Karpas-422 (cell line): ENCODE measurements around the gene R3HDM2. TPM values are rescaled to one million over a fixed set of nuclear protein-coding genes. Genes with fewer than 3 reads are reported as not detected.

Source experiments
- DNase-seq: peaks from one replicate; pipeline ENCODE4 v3.0.0-alpha.2; 2015
- H2AFZ ChIP-seq: fragments of 200-600 bp; sonication (generic); 2 replicates; pipeline ENCODE4 v1.6.1; 2014; ENCODE audit warnings: antibody characterized with exemption, low read length, mixed read lengths
- H3K27ac ChIP-seq: fragments of 200-600 bp; sonication (generic); 2 replicates; pipeline ENCODE4 v1.5.1; 2014; ENCODE audit warnings: mild to moderate bottlenecking, low read length, moderate library complexity
- H3K27me3 ChIP-seq: fragments of 200-600 bp; sonication (generic); 2 replicates; pipeline ENCODE4 v1.6.1; 2014; ENCODE audit warnings: low read length, mixed read lengths
- H3K36me3 ChIP-seq: fragments of 200-600 bp; sonication (generic); 2 replicates; pipeline ENCODE4 v1.6.1; 2014; ENCODE audit warnings: low read length, mixed read lengths; ENCODE audit not compliant: insufficient read depth
- H3K4me1 ChIP-seq: fragments of 200-600 bp; sonication (generic); 2 replicates; pipeline ENCODE4 v1.6.1; 2014; ENCODE audit warnings: mild to moderate bottlenecking, low read length, mixed read lengths
- H3K4me2 ChIP-seq: fragments of 200-600 bp; sonication (generic); 2 replicates; pipeline ENCODE4 v1.6.1; 2014; ENCODE audit warnings: low read length, low read depth, mild to moderate bottlenecking; ENCODE audit not compliant: poor library complexity, severe bottlenecking
- H3K4me3 ChIP-seq: fragments of 200-600 bp; sonication (generic); 2 replicates; pipeline ENCODE4 v1.5.1; 2014; ENCODE audit warnings: mild to moderate bottlenecking, antibody characterized with exemption, low read length, mixed read lengths
- H3K79me2 ChIP-seq: fragments of 200-600 bp; sonication (generic); 2 replicates; pipeline ENCODE4 v1.6.1; 2014; ENCODE audit warnings: mild to moderate bottlenecking, low read length, mixed read lengths
- H3K9ac ChIP-seq: fragments of 200-600 bp; sonication (generic); 2 replicates; pipeline ENCODE4 v1.6.0; 2014; ENCODE audit warnings: low read length
- H3K9me2 ChIP-seq: fragments of 200-600 bp; sonication (generic), shearing (Covaris generic); replicated peaks from 2 replicates; pipeline ENCODE4 v1.6.0; 2014; ENCODE audit warnings: mild to moderate bottlenecking, low read length, moderate library complexity; ENCODE audit not compliant: insufficient read depth
- H3K9me3 ChIP-seq: fragments of 300-700, 200-600 bp; sonication (generic); 2 replicates; pipeline ENCODE4 v1.6.1; 2014; ENCODE audit warnings: low read length, mixed read lengths
- H4K20me1 ChIP-seq: fragments of 200-600 bp; sonication (generic); 2 replicates; pipeline ENCODE4 v1.6.1; 2014; ENCODE audit warnings: mild to moderate bottlenecking, antibody characterized with exemption, low read length, low read depth; ENCODE audit not compliant: insufficient read depth
- total RNA-seq: library from RNA; depleted of rRNA; stranded (reverse); fragments of >200 nt; shearing (Covaris generic); gene quantifications from 2 replicates; pipeline ENCODE4 v1.2.3, GENCODE V29; 2014; ENCODE audit warnings: low replicate concordance

R3HDM2 gene
- total RNA-seq, 1 experiment from 2014 or later, result 39.0 TPM

- H3K9me3 ChIP-seq, result no peaks in the 10 kb centered on the region
- H3K79me2 ChIP-seq, result no peaks in the 10 kb centered on the region
- H3K36me3 ChIP-seq, result no peaks in the 10 kb centered on the region
- H3K27me3 ChIP-seq, result no peaks in the 10 kb centered on the region; the same call in 1 of the 2 replicates
- peaks cover 5% of the 10 kb centered on the region; the same call in 1 of the 2 replicates for H4K20me1 ChIP-seq
- no peak for DNase-seq
- no peaks in the 10 kb centered on the region for H3K9me2 ChIP-seq
- H3K9ac ChIP-seq, result no peak overlapping the region
- peaks cover 41% of the 10 kb centered on the region for H3K4me1 ChIP-seq
- H2AFZ ChIP-seq, result no peak overlapping the region
- H3K4me2 ChIP-seq, result no peak overlapping the region
- no peak overlapping the region for H3K27ac ChIP-seq
- H3K4me3 ChIP-seq, result no peak overlapping the region
These were observed 210.1 kb downstream of the R3HDM2 start for GRCh38 chr12:57220770-57221168.

GRCh38 chr12:57219993-57220754 lies 210.7 kb downstream of the R3HDM2 start:
- peaks cover 41% of the 10 kb centered on the region for H3K4me1 ChIP-seq
- H2AFZ ChIP-seq, result no peak overlapping the region
- no peaks in the 10 kb centered on the region for H3K9me2 ChIP-seq
- no peak overlapping the region for H3K27ac ChIP-seq
- no peak overlapping the region for H3K4me2 ChIP-seq
- H3K79me2 ChIP-seq, result no peaks in the 10 kb centered on the region
- DNase-seq, result no peak
- no peaks in the 10 kb centered on the region for H3K9me3 ChIP-seq
- H3K27me3 ChIP-seq, result no peaks in the 10 kb centered on the region; the same call in 1 of the 2 replicates
- no peak overlapping the region for H3K9ac ChIP-seq
- no peaks in the 10 kb centered on the region for H3K36me3 ChIP-seq
- H4K20me1 ChIP-seq, result peaks cover 5% of the 10 kb centered on the region; the same call in 1 of the 2 replicates
- H3K4me3 ChIP-seq, result no peak overlapping the region

- Histone ChIP-seq H4K20me1 (peaks cover 10% of the 10 kb centered on the region; the same call in 1 of the 2 replicates), H3K27ac (no peak overlapping the region), H3K4me2 (no peak overlapping the region), H3K9me2 (no peaks in the 10 kb centered on the region), H3K4me1 (peaks cover 43% of the 10 kb centered on the region), H3K36me3 (no peaks in the 10 kb centered on the region), H2AFZ (no peak overlapping the region), H3K9ac (no peak overlapping the region), H3K4me3 (no peak overlapping the region), H3K79me2 (no peaks in the 10 kb centered on the region), H3K9me3 (no peaks in the 10 kb centered on the region), H3K27me3 (no peaks in the 10 kb centered on the region; the same call in 1 of the 2 replicates)
- no peak for DNase-seq
These were observed 211.4 kb downstream of the R3HDM2 start for GRCh38 chr12:57219205-57219992.

GRCh38 chr12:57218030-57218853 lies 212.6 kb downstream of the R3HDM2 start:
- Histone ChIP-seq H3K4me1 (peaks cover 55% of the 10 kb centered on the region), H3K4me2 (no peak overlapping the region), H3K9me2 (no peaks in the 10 kb centered on the region), H4K20me1 (peaks cover 10% of the 10 kb centered on the region; the same call in 1 of the 2 replicates), H3K27me3 (no peaks in the 10 kb centered on the region; the same call in 1 of the 2 replicates), H3K9me3 (no peaks in the 10 kb centered on the region), H3K79me2 (no peaks in the 10 kb centered on the region), H3K4me3 (no peak overlapping the region), H3K27ac (no peak overlapping the region), H3K9ac (no peak overlapping the region), H2AFZ (no peak overlapping the region), H3K36me3 (no peaks in the 10 kb centered on the region)
- DNase-seq, result no peak

- Histone ChIP-seq H2AFZ (no peak overlapping the region), H4K20me1 (peaks cover 10% of the 10 kb centered on the region; the same call in 1 of the 2 replicates), H3K4me2 (peak overlapping the region; percentile 94), H3K9me3 (no peaks in the 10 kb centered on the region), H3K9me2 (no peaks in the 10 kb centered on the region), H3K27me3 (no peaks in the 10 kb centered on the region; the same call in 1 of the 2 replicates), H3K9ac (peak overlapping the region; percentile 65), H3K79me2 (no peaks in the 10 kb centered on the region), H3K4me3 (peak overlapping the region; percentile 70), H3K36me3 (no peaks in the 10 kb centered on the region), H3K4me1 (peaks cover 52% of the 10 kb centered on the region), H3K27ac (no peak overlapping the region)
- no peak for DNase-seq
These were observed 213.6 kb downstream of the R3HDM2 start for GRCh38 chr12:57216921-57217879.

- peak within 1 kb of the TSS; percentile 65 for H3K9ac ChIP-seq
- H3K4me1 ChIP-seq, result peaks cover 57% of the 10 kb centered on the region
- H3K4me3 ChIP-seq, result peak within 1 kb of the TSS; percentile 70
- no peaks in the 10 kb centered on the region for H3K36me3 ChIP-seq
- peak within 1 kb of the TSS; percentile 94 for H3K4me2 ChIP-seq
- H2AFZ ChIP-seq, result no peak within 1 kb of the TSS; the same call in 1 of the 2 replicates
- H3K9me3 ChIP-seq, result no peaks in the 10 kb centered on the region
- DNase-seq, result peak; percentile 80
- no peak within 1 kb of the TSS for H3K27ac ChIP-seq
- no peaks in the 10 kb centered on the region for H3K9me2 ChIP-seq
- peaks cover 10% of the 10 kb centered on the region; the same call in 1 of the 2 replicates for H4K20me1 ChIP-seq
- no peaks in the 10 kb centered on the region for H3K79me2 ChIP-seq
- no peaks in the 10 kb centered on the region; the same call in 1 of the 2 replicates for H3K27me3 ChIP-seq
These were observed 214.6 kb downstream of the R3HDM2 start, which contains the start of gene NXPH4 for GRCh38 chr12:57216014-57216911. Gene NXPH4 (plus strand): TSS chr12:57216794. CDS start chr12:57216970, 176 bp downstream.
